K562 (cell line): ENCODE data around the gene ZCCHC17. TPM values are rescaled to one million over a fixed set of nuclear protein-coding genes. Genes with fewer than 3 reads are reported as not detected.

Experiments used
- CEBPG ChIP-seq, 3 experiments: fragments of 200-800 bp in 1 of 3; sonication (Bioruptor generic) in 1 of 3; sonication (generic) in 1 of 3; formaldehyde crosslinking in 1 of 3; IDR thresholded peaks in 2 of 3; conservative IDR thresholded peaks in 1 of 3; 2 replicates each; pipeline versions ENCODE4 v1.6.1 to v1.8.0; 2016 to 2022; ENCODE audit warnings: missing compliant biosample characterization in 2 of 3, missing genetic modification characterization in 2 of 3, mild to moderate bottlenecking in 1 of 3, missing genetic modification reagents in 1 of 3
- HLTF ChIP-seq: fragments of 450-650 bp; IDR thresholded peaks from 2 replicates; pipeline ENCODE4 v1.6.1; 2016
- KAT7 ChIP-seq: sonication (generic); formaldehyde crosslinking; IDR thresholded peaks from 2 replicates; pipeline ENCODE4 v1.8.0; 2022; ENCODE audit warnings: missing genetic modification reagents, mild to moderate bottlenecking, borderline replicate concordance
- NR2C2 ChIP-seq, 2 experiments: fragments of 200-800 bp in 1 of 2; sonication (Bioruptor generic) in 1 of 2; sonication (generic) in 1 of 2; formaldehyde crosslinking in 1 of 2; IDR thresholded peaks; 2 replicates each; pipeline versions ENCODE4 v1.6.1 to v1.8.0; 2016 to 2022; ENCODE audit warnings: mild to moderate bottlenecking in 1 of 2, missing compliant biosample characterization in 1 of 2, missing genetic modification characterization in 1 of 2, missing genetic modification reagents in 1 of 2
- POLR2A ChIP-seq: fragments of 450-650 bp; conservative IDR thresholded peaks from 2 replicates; pipeline ENCODE4 v1.6.1; 2016
- POLR2G ChIP-seq: fragments of 200-400 bp; formaldehyde crosslinking; IDR thresholded peaks from 2 replicates; pipeline ENCODE4 v1.6.1; 2017; ENCODE audit warnings: low read depth, mild to moderate bottlenecking, antibody characterized with exemption, low read length, moderate library complexity
- RBM34 ChIP-seq: fragments of 200-400 bp; formaldehyde crosslinking; IDR thresholded peaks from 2 replicates; pipeline ENCODE4 v1.6.1; 2018; ENCODE audit warnings: low read length, borderline replicate concordance; ENCODE audit not compliant: insufficient read depth
- REST ChIP-seq, 2 experiments: fragments of 450-650 bp; formaldehyde crosslinking in 1 of 2; IDR thresholded peaks; 2 replicates each; pipeline versions ENCODE4 v1.4.0 to v1.6.1; 2014 to 2020; ENCODE audit warnings: mild to moderate bottlenecking in 2 of 2, borderline replicate concordance in 1 of 2, low read depth in 1 of 2
- SIN3B ChIP-seq: fragments of 450-650 bp; IDR thresholded peaks from 2 replicates; pipeline ENCODE4 v1.6.1; 2017; ENCODE audit warnings: low read depth, mild to moderate bottlenecking, moderate library complexity
- YY1 ChIP-seq, 3 experiments: IDR thresholded peaks; 2 replicates each; pipeline ENCODE4 v1.6.1; 2011; ENCODE audit warnings: low read length in 2 of 3, mild to moderate bottlenecking in 2 of 3, moderate library complexity in 2 of 3, borderline replicate concordance in 1 of 3, control low read depth in 1 of 3, low read depth in 1 of 3; ENCODE audit not compliant: insufficient read depth in 3 of 3, insufficient replicate concordance in 2 of 3, control insufficient read depth in 1 of 3, insufficient read length in 1 of 3; ENCODE audit errors: extremely low read depth in 1 of 3
- ZBTB1 ChIP-seq: sonication (generic); formaldehyde crosslinking; IDR thresholded peaks from 2 replicates; pipeline ENCODE4 v1.8.1; 2023; ENCODE audit warnings: missing genetic modification reagents, low read depth, mild to moderate bottlenecking, borderline replicate concordance
- ZFP91 ChIP-seq: sonication (generic); formaldehyde crosslinking; IDR thresholded peaks from 2 replicates; pipeline ENCODE4 v1.8.0; 2022; ENCODE audit warnings: mild to moderate bottlenecking, missing genetic modification reagents
- ZNF121 ChIP-seq: sonication (generic); formaldehyde crosslinking; conservative IDR thresholded peaks from 2 replicates; pipeline ENCODE4 v1.8.0; 2022; ENCODE audit warnings: missing genetic modification reagents
- polyA plus RNA-seq, 8 experiments: library from polyadenylated mRNA; depleted of rRNA in 4 of 8; stranded (reverse) in 5 of 8; unstranded in 3 of 8; fragments of >200 nt; fragmentation: Nextera tagmentation in 2 of 8; fragmentation: Illumina TruSeq in 1 of 8; extraction: Ambion mirVana in 2 of 8; extraction: Trizol in 1 of 8; gene quantifications; 2 replicates each; pipeline versions ENCODE4 v1.2.1 to v1.2.3, GENCODE V29; 2011 to 2014; ENCODE audit warnings: inconsistent platforms in 1 of 8, missing spikeins in 1 of 8
- total RNA-seq, 7 experiments: library from RNA; depleted of rRNA in 6 of 7; stranded (reverse); fragments of >200 nt in 6 of 7; fragmentation: Illumina TruSeq in 2 of 7; extraction: Trizol in 2 of 7; gene quantifications; 2 replicates each; pipeline versions ENCODE4 v1.2.1 to v1.2.3, GENCODE V29; 2011 to 2021; ENCODE audit warnings: low replicate concordance in 1 of 7

The ZCCHC17 gene
- total and polyA plus RNA-seq, 9 of the 15 experiments (the other 6 are each of a cell fraction or from before 2014, with no cell fraction given): 46.9 to 150 (median 74.7) TPM

- TF ChIP-seq RBM34: no peak
- 0 out of 2 replicates have a peak, but pooled peaks have one; percentile 56 for TF ChIP-seq NR2C2 (CRISPR knock-in tag; IDR thresholded peaks at IDR 0.05)
- TF ChIP-seq NR2C2 (tag; IDR thresholded peaks at IDR 0.05): no peak
- TF ChIP-seq HLTF: no peak
- peak in 2 of 3 experiments; percentile 12 to 70 for TF ChIP-seq YY1 (IDR thresholded peaks at IDR 0.05; ENCODE audit: borderline replicate concordance in 1 of 3, control insufficient read depth in 1 of 3, extremely low read depth in 1 of 3, insufficient read depth in 3 of 3, insufficient read length in 1 of 3, insufficient replicate concordance in 2 of 3, low read depth in 1 of 3, low read length in 2 of 3)
- peak; percentile 68 for TF ChIP-seq POLR2G
- TF ChIP-seq ZFP91: no peak
- 0 out of 2 replicates have a peak, but pooled peaks have one; percentile 32 for TF ChIP-seq POLR2A
- no peak for TF ChIP-seq ZNF121 (CRISPR knock-in tag)
- TF ChIP-seq REST (IDR thresholded peaks at IDR 0.05; ENCODE audit: borderline replicate concordance): 0 out of 2 replicates have a peak, but pooled peaks have one; percentile 9
- no peak for TF ChIP-seq REST (CRISPR knock-in tag; IDR thresholded peaks at IDR 0.05; ENCODE audit: low read depth)
- TF ChIP-seq KAT7 (CRISPR knock-in tag): peak; percentile 44; the same call in 1 of the 2 replicates
- TF ChIP-seq CEBPG (CRISPR knock-in tag; IDR thresholded peaks at IDR 0.05): no peak
- TF ChIP-seq CEBPG (tag; conservative IDR thresholded peaks at IDR 0.05 in 1 of 2, IDR thresholded peaks at IDR 0.05 in 1 of 2): no peak
- TF ChIP-seq SIN3B: 0 out of 2 replicates have a peak, but pooled peaks have one; percentile 37
- 0 out of 2 replicates have a peak, but pooled peaks have one; percentile 37 for TF ChIP-seq ZBTB1 (CRISPR knock-in tag)
Observed at GRCh38 chr1:31412732-31413404, 116.0 kb downstream of the ZCCHC17 start, which contains the start of gene SERINC2 (continued).
